A549 (cell line): ENCODE results near the gene PRKCQ. TPM values are rescaled to one million over a fixed set of nuclear protein-coding genes. Genes with fewer than 3 reads are reported as not detected.

Experiments used
- ATAC-seq, 2 experiments: fragments of 200-7000 bp in 1 of 2; fragments of >200 bp in 1 of 2; cut with Nextera tagmentation in 1 of 2; cut with Tn5 transposase in 1 of 2; 3 replicates each; pipeline versions ENCODE4 v1.8.0 to v1.9.1; 2018 to 2020; ENCODE audit warnings: mild to moderate bottlenecking in 1 of 2, moderate library complexity in 1 of 2
- CTCF ChIA-PET: fragments of 300-600 bp; sonication (Branson Sonifier 250); formaldehyde crosslinking; extraction: SDS; loops from one replicate; lab custom pipeline; 2021; ENCODE audit warnings: antibody characterized with exemption, inconsistent platforms; lab: Yijun Ruan, JAX
- POLR2A ChIA-PET: fragments of 350-600 bp; formaldehyde crosslinking; extraction: SDS; loops from one replicate; lab custom pipeline; 2021; ENCODE audit warnings: antibody characterized with exemption, inconsistent platforms; lab: Yijun Ruan, JAX
- DNase-seq, 2 experiments: peaks; one replicate each; pipeline versions ENCODE4 v3.0.0 to v3.0.0-alpha.2; 2011 to 2016; ENCODE audit warnings: low read depth in 1 of 2, low spot score in 1 of 2
- FAIRE-seq: peaks from 2 replicates; lab custom pipeline; 2011; peaks lifted over from hg19 to GRCh38; lab: Jason Lieb, UNC
- H3K27ac ChIP-seq, 2 experiments: fragments of >200 bp; sonication (Bioruptor Twin); formaldehyde crosslinking; 3 replicates each; pipeline ENCODE4 v1.5.1; 2016 to 2017
- H3K4me1 ChIP-seq: fragments of >200 bp; sonication (Bioruptor Twin); formaldehyde crosslinking; 3 replicates; pipeline ENCODE4 v1.6.1; 2016
- H3K4me2 ChIP-seq: fragments of >200 bp; sonication (Bioruptor Twin); formaldehyde crosslinking; 3 replicates; pipeline ENCODE4 v1.6.1; 2016
- H3K4me3 ChIP-seq: fragments of >200 bp; sonication (Bioruptor Twin); formaldehyde crosslinking; 3 replicates; pipeline ENCODE4 v1.5.1; 2016
- H3K9me3 ChIP-seq: fragments of >200 bp; sonication (Bioruptor Twin); formaldehyde crosslinking; 3 replicates; pipeline ENCODE4 v1.6.1; 2016
- ATOH8 ChIP-seq: fragments of 250-450 bp; sonication (Bioruptor Pico); IDR thresholded peaks from 2 replicates; pipeline ENCODE4 v1.5.0; 2020; ENCODE audit warnings: low read depth, mild to moderate bottlenecking, moderate library complexity
- CBX2 ChIP-seq: fragments of 200-600 bp; sonication (generic); IDR thresholded peaks from 2 replicates; pipeline ENCODE4 v1.6.1; 2016; ENCODE audit warnings: low read depth, mild to moderate bottlenecking, borderline replicate concordance
- CEBPB ChIP-seq, 2 experiments: fragments of >200 bp in 1 of 2; sonication (Bioruptor Twin) in 1 of 2; formaldehyde crosslinking in 1 of 2; IDR thresholded peaks; 2 replicates each; pipeline ENCODE4 v1.6.1; 2012 to 2016
- CHD2 ChIP-seq: fragments of 150-350 bp; IDR thresholded peaks from 2 replicates; pipeline ENCODE4 v1.6.1; 2014; ENCODE audit warnings: low read length; ENCODE audit not compliant: partially characterized antibody
- CHD4 ChIP-seq: fragments of 200-600 bp; sonication (generic); IDR thresholded peaks from 2 replicates; pipeline ENCODE4 v1.6.1; 2016; ENCODE audit warnings: antibody characterized with exemption, mild to moderate bottlenecking, borderline replicate concordance
- CTCF ChIP-seq: fragments of >200 bp; sonication (Bioruptor Twin); formaldehyde crosslinking; IDR thresholded peaks from 3 replicates; pipeline ENCODE4 v1.5.1; 2016
- EHF ChIP-seq: fragments of 250-450 bp; sonication (Bioruptor Pico); IDR thresholded peaks from 2 replicates; pipeline ENCODE4 v1.5.0; 2020; ENCODE audit warnings: mild to moderate bottlenecking
- EHMT2 ChIP-seq: fragments of 200-600 bp; sonication (generic); IDR thresholded peaks from 2 replicates; pipeline ENCODE4 v1.6.1; 2016; ENCODE audit warnings: antibody characterized with exemption, low read depth, mild to moderate bottlenecking, moderate library complexity
- EP300 ChIP-seq, 2 experiments: fragments of >200 bp; sonication (Bioruptor Twin); formaldehyde crosslinking; IDR thresholded peaks; 2 replicates in 1 of 2; 3 replicates in 1 of 2; pipeline ENCODE4 v1.6.1; 2016 to 2017
- FOSB ChIP-seq: fragments of 250-450 bp; sonication (Bioruptor Pico); IDR thresholded peaks from 2 replicates; pipeline ENCODE4 v1.5.0; 2020; ENCODE audit warnings: mild to moderate bottlenecking, moderate library complexity
- HOXB5 ChIP-seq: fragments of 250-450 bp; sonication (Bioruptor Pico); IDR thresholded peaks from 2 replicates; pipeline ENCODE4 v1.5.0; 2020; ENCODE audit warnings: mild to moderate bottlenecking, moderate library complexity
- KDM1A ChIP-seq: fragments of 200-600 bp; sonication (generic); IDR thresholded peaks from 2 replicates; pipeline ENCODE4 v1.6.1; 2016; ENCODE audit warnings: low read depth, mild to moderate bottlenecking
- MAZ ChIP-seq: fragments of 150-350 bp; IDR thresholded peaks from 2 replicates; pipeline ENCODE4 v1.6.1; 2014; ENCODE audit warnings: antibody characterized with exemption, low read depth, low read length, borderline replicate concordance
- NPAS2 ChIP-seq: fragments of 250-450 bp; sonication (Bioruptor Pico); IDR thresholded peaks from 2 replicates; pipeline ENCODE4 v1.8.0; 2022; ENCODE audit warnings: mild to moderate bottlenecking, moderate library complexity, borderline replicate concordance
- PBX3 ChIP-seq: IDR thresholded peaks from 2 replicates; pipeline ENCODE4 v1.6.1; 2012
- RCOR1 ChIP-seq: fragments of 150-350 bp; IDR thresholded peaks from 2 replicates; pipeline ENCODE4 v1.6.1; 2014; ENCODE audit warnings: antibody characterized with exemption, low read length, low read depth
- RFX5 ChIP-seq: fragments of 450-650 bp; IDR thresholded peaks from 2 replicates; pipeline ENCODE4 v1.7.1; 2014; ENCODE audit warnings: antibody characterized with exemption, mild to moderate bottlenecking, moderate library complexity
- RNF2 ChIP-seq: fragments of 200-600 bp; sonication (generic); IDR thresholded peaks from 2 replicates; pipeline ENCODE4 v1.6.1; 2016; ENCODE audit warnings: low read depth, mild to moderate bottlenecking, antibody characterized with exemption, moderate library complexity, borderline replicate concordance
- ZC3H11A ChIP-seq: fragments of 450-650 bp; IDR thresholded peaks from 2 replicates; pipeline ENCODE4 v1.6.1; 2014; ENCODE audit warnings: antibody characterized with exemption, mild to moderate bottlenecking
- ZSCAN20 ChIP-seq: fragments of 250-450 bp; sonication (Bioruptor Pico); IDR thresholded peaks from 2 replicates; pipeline ENCODE4 v1.8.0; 2022; ENCODE audit warnings: mild to moderate bottlenecking, moderate library complexity
- WGBS: methylation state at CpG from one replicate; pipeline ENCODE4 v1.1.6; 2017; ENCODE audit errors: missing lambda C conversion rate; 5-methylcytosine and 5-hydroxymethylcytosine counted together
- polyA plus RNA-seq, 4 experiments: library from polyadenylated mRNA; depleted of rRNA in 3 of 4; stranded (reverse); fragments of >200 nt; fragmentation: RNase III in 1 of 4; extraction: RNeasy Plus Mini Kit Qiagen cat#74134 plus additional on column Dnase treatment in 1 of 4; gene quantifications; 2 replicates in 3 of 4; 3 replicates in 1 of 4; pipeline ENCODE4 v1.2.3, GENCODE V29; 2011 to 2017
- TF ChIP-seq, protein P1 (sequence below): fragments of >200 bp; sonication (Bioruptor Twin); formaldehyde crosslinking; IDR thresholded peaks from 2 replicates; pipeline ENCODE4 v1.6.1; 2016
- TF ChIP-seq, protein P2 (sequence below): fragments of 150-350 bp; IDR thresholded peaks from 2 replicates; pipeline ENCODE4 v1.6.1; 2014; ENCODE audit warnings: low read depth, mild to moderate bottlenecking, low read length

PRKCQ gene
- polyA plus RNA-seq, 2 of the 4 experiments (the other 2 are of a cell fraction): 3.7 to 7.1 TPM

DNA sequence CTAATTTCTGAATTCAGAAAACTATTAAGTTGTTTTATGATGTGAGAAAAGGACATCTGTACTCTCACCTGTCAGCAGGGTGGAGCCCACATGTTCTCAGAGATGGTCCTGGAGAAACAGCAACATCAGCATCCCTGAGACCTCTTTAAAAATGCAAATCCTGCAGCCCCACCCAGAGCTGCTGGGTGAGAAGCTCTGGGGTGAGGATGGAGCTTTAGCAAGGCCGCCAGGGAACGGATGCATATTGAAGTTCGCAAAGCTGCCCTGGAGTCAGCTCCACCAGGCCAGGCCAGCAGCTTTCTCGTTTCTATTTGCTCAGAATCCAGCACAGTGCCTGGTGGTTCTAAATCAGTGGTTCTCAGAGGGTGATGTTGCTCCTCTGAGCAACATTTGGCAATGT lies 49.1 kb downstream of the PRKCQ start:
- Histone ChIP-seq H3K4me3 (no peak overlapping the region), H3K4me1 (no peaks in the 10 kb centered on the region), H3K4me2 (no peak overlapping the region), H3K27ac (no peak overlapping the region)
- no peak for FAIRE-seq
- TF ChIP-seq, protein P1, sequence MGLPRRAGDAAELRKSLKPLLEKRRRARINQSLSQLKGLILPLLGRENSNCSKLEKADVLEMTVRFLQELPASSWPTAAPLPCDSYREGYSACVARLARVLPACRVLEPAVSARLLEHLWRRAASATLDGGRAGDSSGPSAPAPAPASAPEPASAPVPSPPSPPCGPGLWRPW: no peak
- TF ChIP-seq EHMT2: no peak
- TF ChIP-seq PBX3: no peak
- no peak for TF ChIP-seq HOXB5 (CRISPR knock-in tag)
- TF ChIP-seq, all 56 proteins: peak for 0
- DNase-seq (no peak), ATAC-seq (no peak)
- no peaks in the 10 kb centered on the region for H3K9me3 ChIP-seq
- ChIA-PET POLR2A (no interaction called here), CTCF (interaction anchor here (1.1 to 1.7 kb wide), 2 partner anchors 12 to 50 kb away, joined by 3 to 7 read pairs; partner anchors contain the start of gene PRKCQ)
- 52% methylated on average over 3 of the region's 4 CpGs for WGBS

- Histone ChIP-seq H3K4me3 (no peak overlapping the region), H3K27ac (no peak overlapping the region), H3K9me3 (no peaks in the 10 kb centered on the region), H3K4me1 (no peaks in the 10 kb centered on the region), H3K4me2 (no peak overlapping the region)
- ChIA-PET CTCF (interaction anchor here (1.1 to 1.7 kb wide), 2 partner anchors 12 to 50 kb away, joined by 3 to 7 read pairs; partner anchors contain the start of gene PRKCQ), POLR2A (interaction anchor here (0.6 kb wide), 1 partner anchor 54 kb away, joined by 4 read pairs; no protein-coding TSS in a partner anchor)
- WGBS: 68% methylated on average over 18 of the region's 18 CpGs
- ATAC-seq (no peak), DNase-seq (no peak), FAIRE-seq (no peak)
- TF ChIP-seq FOSB (CRISPR knock-in tag) (no peak), CBX2 (no peak), ZSCAN20 (CRISPR knock-in tag) (no peak), RFX5 (no peak), ATOH8 (CRISPR knock-in tag) (no peak), KDM1A (no peak), RNF2 (no peak), RCOR1 (no peak), MAZ (no peak), EHF (CRISPR knock-in tag) (no peak), ZC3H11A (no peak), EP300 (IDR thresholded peaks at IDR 0.05) (no peak), CEBPB (IDR thresholded peaks at IDR 0.05) (no peak), NPAS2 (no peak), CHD4 (no peak), CHD2 (no peak), CTCF (no peak)
- TF ChIP-seq, protein P2, sequence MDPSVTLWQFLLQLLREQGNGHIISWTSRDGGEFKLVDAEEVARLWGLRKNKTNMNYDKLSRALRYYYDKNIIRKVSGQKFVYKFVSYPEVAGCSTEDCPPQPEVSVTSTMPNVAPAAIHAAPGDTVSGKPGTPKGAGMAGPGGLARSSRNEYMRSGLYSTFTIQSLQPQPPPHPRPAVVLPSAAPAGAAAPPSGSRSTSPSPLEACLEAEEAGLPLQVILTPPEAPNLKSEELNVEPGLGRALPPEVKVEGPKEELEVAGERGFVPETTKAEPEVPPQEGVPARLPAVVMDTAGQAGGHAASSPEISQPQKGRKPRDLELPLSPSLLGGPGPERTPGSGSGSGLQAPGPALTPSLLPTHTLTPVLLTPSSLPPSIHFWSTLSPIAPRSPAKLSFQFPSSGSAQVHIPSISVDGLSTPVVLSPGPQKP: no peak
- TF ChIP-seq, protein P1: no peak
Observed at GRCh38 chr10:6530211-6530840, 49.8 kb downstream of the PRKCQ start.
